HEK293 (cell line): ENCODE data around the gene TGM5.

ENCODE experiments used
- CTCF ChIA-PET: fragments of 350-600 bp; formaldehyde crosslinking; extraction: SDS; loops from one replicate; lab custom pipeline; 2021; ENCODE audit warnings: antibody characterized with exemption; lab: Yijun Ruan, JAX
- POLR2A ChIA-PET: fragments of 300-600 bp; formaldehyde crosslinking; extraction: SDS; loops from one replicate; lab custom pipeline; 2020; ENCODE audit warnings: antibody characterized with exemption, inconsistent platforms; lab: Yijun Ruan, JAX
- H3K27ac ChIP-seq: fragments of 200-500 bp; sonication (Bioruptor generic); 2 replicates; pipeline ENCODE4 v1.5.1; 2014; ENCODE audit warnings: low read depth, low read length, control low read depth, inconsistent platforms; ENCODE audit errors: extremely low read depth
- H3K36me3 ChIP-seq, 2 experiments: fragments of 200-500 bp in 1 of 2; sonication (Bioruptor generic) in 1 of 2; 1 replicate in 1 of 2; 2 replicates in 1 of 2; pipeline ENCODE4 v1.5.1; 2014 to 2017; ENCODE audit warnings: inconsistent platforms in 2 of 2, low read length in 2 of 2; ENCODE audit not compliant: control insufficient read depth in 2 of 2, insufficient read depth in 1 of 2
- H3K4me1 ChIP-seq: fragments of 200-500 bp; sonication (Bioruptor generic); 2 replicates; pipeline ENCODE4 v1.5.1; 2014; ENCODE audit warnings: mild to moderate bottlenecking, low read length, inconsistent platforms; ENCODE audit not compliant: control insufficient read depth, insufficient read depth
- H3K4me3 ChIP-seq: 2 replicates; pipeline ENCODE4 v1.5.1; 2011; ENCODE audit warnings: low read depth, mild to moderate bottlenecking, control low read depth, low read length, moderate library complexity
- H3K9me3 ChIP-seq: fragments of 200-500 bp; sonication (Bioruptor generic); 2 replicates; pipeline ENCODE4 v1.5.1; 2014; ENCODE audit warnings: low read depth, low read length, inconsistent platforms; ENCODE audit not compliant: control insufficient read depth, insufficient read depth
- MYNN ChIP-seq: fragments of 450-650 bp; formaldehyde crosslinking; IDR thresholded peaks from 2 replicates; pipeline ENCODE4 v1.5.1; 2016; ENCODE audit warnings: missing biosample characterization, missing genetic modification characterization, borderline replicate concordance
- PATZ1 ChIP-seq: fragments of 450-650 bp; formaldehyde crosslinking; IDR thresholded peaks from 2 replicates; pipeline ENCODE4 v1.5.1; 2016; ENCODE audit warnings: missing biosample characterization, missing genetic modification characterization
- PRDM6 ChIP-seq: fragments of 450-650 bp; formaldehyde crosslinking; IDR thresholded peaks from 2 replicates; pipeline ENCODE4 v1.5.1; 2017; ENCODE audit warnings: missing biosample characterization, missing genetic modification characterization
- SETDB1 ChIP-seq: IDR thresholded peaks from one replicate; pipeline ENCODE4 v1.6.1; 2017; ENCODE audit warnings: mild to moderate bottlenecking, low read length, moderate library complexity, mixed read lengths; ENCODE audit not compliant: insufficient read length
- TCF7L2 ChIP-seq: IDR thresholded peaks from 2 replicates; pipeline ENCODE4 v1.6.1; 2011; ENCODE audit warnings: low read depth, mild to moderate bottlenecking, inconsistent platforms, low read length, moderate library complexity, borderline replicate concordance
- YY1 ChIP-seq: fragments of 450-650 bp; formaldehyde crosslinking; IDR thresholded peaks from 2 replicates; pipeline ENCODE4 v1.5.1; 2018; ENCODE audit warnings: missing biosample characterization, missing genetic modification characterization
- ZBTB10 ChIP-seq: fragments of 450-650 bp; formaldehyde crosslinking; IDR thresholded peaks from 2 replicates; pipeline ENCODE4 v1.5.1; 2016; ENCODE audit warnings: missing biosample characterization, missing genetic modification characterization
- ZNF146 ChIP-seq: fragments of 450-650 bp; formaldehyde crosslinking; IDR thresholded peaks from 2 replicates; pipeline ENCODE4 v1.5.1; 2016; ENCODE audit warnings: missing biosample characterization, missing genetic modification characterization
- ZNF155 ChIP-seq: fragments of 450-650 bp; formaldehyde crosslinking; IDR thresholded peaks from 2 replicates; pipeline ENCODE4 v1.5.1; 2016; ENCODE audit warnings: missing biosample characterization, missing genetic modification characterization
- ZNF16 ChIP-seq: fragments of 450-650 bp; formaldehyde crosslinking; IDR thresholded peaks from 2 replicates; pipeline ENCODE4 v1.5.1; 2016; ENCODE audit warnings: low read depth, missing biosample characterization, missing genetic modification characterization
- ZNF174 ChIP-seq: fragments of 450-650 bp; formaldehyde crosslinking; IDR thresholded peaks from 2 replicates; pipeline ENCODE4 v1.5.0; 2017; ENCODE audit warnings: missing biosample characterization, mild to moderate bottlenecking, missing genetic modification characterization
- ZNF202 ChIP-seq: fragments of 450-650 bp; formaldehyde crosslinking; IDR thresholded peaks from 2 replicates; pipeline ENCODE4 v1.5.1; 2016; ENCODE audit warnings: missing biosample characterization, missing genetic modification characterization, borderline replicate concordance
- ZNF221 ChIP-seq: fragments of 450-650 bp; formaldehyde crosslinking; IDR thresholded peaks from 2 replicates; pipeline ENCODE4 v1.5.1; 2017; ENCODE audit warnings: missing biosample characterization, missing genetic modification characterization, borderline replicate concordance
- ZNF350 ChIP-seq: fragments of 450-650 bp; formaldehyde crosslinking; IDR thresholded peaks from 2 replicates; pipeline ENCODE4 v1.5.0; 2017; ENCODE audit warnings: missing biosample characterization, mild to moderate bottlenecking, missing genetic modification characterization
- ZNF518A ChIP-seq: fragments of 450-650 bp; formaldehyde crosslinking; conservative IDR thresholded peaks from 2 replicates; pipeline ENCODE4 v1.5.1; 2016; ENCODE audit warnings: low read depth, missing biosample characterization, missing genetic modification characterization
- ZNF555 ChIP-seq: fragments of 450-650 bp; formaldehyde crosslinking; conservative IDR thresholded peaks from 2 replicates; pipeline ENCODE4 v1.5.1; 2017; ENCODE audit warnings: missing biosample characterization, mild to moderate bottlenecking, missing genetic modification characterization, inconsistent platforms
- ZNF596 ChIP-seq: fragments of 450-650 bp; IDR thresholded peaks from 2 replicates; pipeline ENCODE4 v1.5.0; 2018; ENCODE audit warnings: missing biosample characterization, mild to moderate bottlenecking, missing genetic modification characterization, moderate library complexity
- ZNF704 ChIP-seq: fragments of 450-650 bp; formaldehyde crosslinking; IDR thresholded peaks from 2 replicates; pipeline ENCODE4 v1.5.1; 2016; ENCODE audit warnings: missing biosample characterization, missing genetic modification characterization
- ZNF791 ChIP-seq: fragments of 450-650 bp; formaldehyde crosslinking; IDR thresholded peaks from 2 replicates; pipeline ENCODE4 v1.5.1; 2016; ENCODE audit warnings: missing biosample characterization, missing genetic modification characterization

Gene TGM5

GRCh38 chr15:43193710-43194109, 73.0 kb downstream of the TGM5 start:
- H3K4me3 ChIP-seq, result no peak overlapping the region
- H3K36me3 ChIP-seq, result peaks cover 29 to 76% of the 10 kb centered on the region in 2 experiments
- no peak for TF ChIP-seq ZNF350 (tag by site-specific recombination)
- no peak for TF ChIP-seq ZNF16 (tag by site-specific recombination)
- TF ChIP-seq ZBTB10, result no peak
- no peak for TF ChIP-seq MYNN (tag by site-specific recombination)
- no peak for TF ChIP-seq ZNF155 (tag by site-specific recombination)
- TF ChIP-seq SETDB1, result no peak
- TF ChIP-seq YY1 (tag by site-specific recombination), result no peak
- TF ChIP-seq ZNF791 (tag by site-specific recombination), result no peak
- no peak for TF ChIP-seq ZNF555 (tag by site-specific recombination)
- TF ChIP-seq ZNF174 (tag by site-specific recombination), result no peak
- TF ChIP-seq TCF7L2, result no peak
- TF ChIP-seq ZNF202 (tag by site-specific recombination), result no peak
- TF ChIP-seq ZNF146 (tag by site-specific recombination), result no peak
- TF ChIP-seq ZNF704 (tag by site-specific recombination), result no peak
- TF ChIP-seq ZNF221, result no peak
- no peak for TF ChIP-seq ZNF596 (tag by site-specific recombination)
- TF ChIP-seq ZNF518A (tag by site-specific recombination), result no peak
- no peak for TF ChIP-seq PRDM6 (tag by site-specific recombination)
- no peak for TF ChIP-seq PATZ1 (tag by site-specific recombination)
- H3K4me1 ChIP-seq, result no peaks in the 10 kb centered on the region
- H3K27ac ChIP-seq, result no peak overlapping the region
- POLR2A ChIA-PET, result no interaction called here
- no peaks in the 10 kb centered on the region for H3K9me3 ChIP-seq
- CTCF ChIA-PET, result interaction anchor here (7.1 kb wide), 1 partner anchor 10 kb away, joined by 38 read pairs; no protein-coding TSS in a partner anchor
